Suprapubic skin (tissue), 4 donors: Measurements from ENCODE around the gene PLCG2. TPM values are rescaled to one million over a fixed set of nuclear protein-coding genes. Genes with fewer than 3 reads are reported as not detected.

ENCODE experiments used
- DNase-seq, 2 donors: peaks; one replicate each; pipeline ENCODE4 v3.0.0-alpha.2; 2019; ENCODE audit warnings: low spot score in 2 of 2
- H3K27ac ChIP-seq: fragments of 200-600 bp; sonication (generic); one replicate; pipeline ENCODE4 v1.5.1; 2019
- H3K27me3 ChIP-seq: fragments of 200-600 bp; sonication (generic); one replicate; pipeline ENCODE4 v1.5.1; 2019
- H3K36me3 ChIP-seq: fragments of 200-600 bp; sonication (generic); one replicate; pipeline ENCODE4 v1.5.1; 2019
- H3K4me1 ChIP-seq: fragments of 200-600 bp; sonication (generic); one replicate; pipeline ENCODE4 v1.5.1; 2019
- H3K4me3 ChIP-seq: fragments of 200-600 bp; sonication (generic); one replicate; pipeline ENCODE4 v1.5.1; 2019; ENCODE audit warnings: mild to moderate bottlenecking
- H3K9me3 ChIP-seq: fragments of 200-600 bp; sonication (generic); one replicate; pipeline ENCODE4 v1.5.1; 2019
- EP300 ChIP-seq: sonication (generic); formaldehyde crosslinking; IDR thresholded peaks from one replicate; pipeline ENCODE4 v1.6.1; 2017; ENCODE audit warnings: antibody characterized with exemption
- POLR2A ChIP-seq, 2 donors: fragments of 450-650 bp; IDR thresholded peaks; one replicate each; pipeline ENCODE4 v1.6.1; 2017; ENCODE audit warnings: antibody characterized with exemption in 2 of 2, mild to moderate bottlenecking in 2 of 2, moderate library complexity in 2 of 2
- POLR2AphosphoS5 ChIP-seq, 3 donors: sonication (generic); formaldehyde crosslinking; IDR thresholded peaks; one replicate each; pipeline ENCODE4 v1.6.1; 2017; ENCODE audit warnings: antibody characterized with exemption in 3 of 3
- WGBS: methylation state at CpG from one replicate; pipeline ENCODE4 v1.1.5; 2018; 5-methylcytosine and 5-hydroxymethylcytosine counted together
- total RNA-seq, 4 donors: library from RNA; depleted of rRNA; stranded (reverse); fragments of >200 nt; gene quantifications; one replicate each; pipeline ENCODE4 v1.1.0, GENCODE V29; 2016
- TF ChIP-seq, protein P1 (sequence below), 2 donors: fragments of 200-600 bp in 1 of 2; fragments of 450-650 bp in 1 of 2; sonication (generic) in 1 of 2; IDR thresholded peaks; one replicate each; pipeline ENCODE4 v1.5.1; 2016 to 2019; ENCODE audit warnings: antibody characterized with exemption in 2 of 2, mild to moderate bottlenecking in 1 of 2, moderate library complexity in 1 of 2

The PLCG2 gene
- total RNA-seq, 4 donors from 2014 or later: 6.5 to 24.1 (median 10.5) TPM

DNA sequence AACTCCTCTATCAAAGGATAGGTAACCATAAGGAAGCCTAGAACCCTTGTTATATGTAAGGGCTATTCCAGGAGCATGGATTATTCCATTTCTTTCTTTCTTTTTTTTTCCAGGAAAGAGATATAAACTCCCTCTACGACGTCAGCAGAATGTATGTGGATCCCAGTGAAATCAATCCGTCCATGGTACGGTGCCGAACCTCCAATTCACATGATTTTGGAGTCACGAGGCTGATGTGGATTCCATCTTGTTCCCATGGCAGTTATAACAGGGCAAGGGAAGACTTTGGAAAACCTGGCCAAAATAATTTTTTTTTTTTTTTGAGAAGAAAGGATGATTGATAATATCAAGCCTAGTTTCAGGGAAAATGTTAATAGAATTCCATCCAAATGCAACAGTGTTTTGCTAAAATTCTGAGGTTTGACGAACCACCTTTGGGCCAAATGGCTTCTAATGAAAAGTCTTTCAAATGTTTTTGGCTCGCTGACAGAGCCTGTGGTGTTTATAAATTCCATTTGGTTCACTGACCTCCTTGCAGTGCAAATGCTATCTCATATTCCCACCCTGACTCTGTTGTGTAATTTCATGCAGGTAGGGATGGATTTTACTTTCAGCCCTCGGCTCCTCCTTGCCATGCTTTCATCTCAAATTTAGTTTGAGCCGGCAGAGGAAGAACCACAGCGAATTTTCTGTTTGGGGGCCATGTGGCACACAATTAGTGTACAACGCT, 142.2 kb downstream of the PLCG2 start:
- Histone ChIP-seq H3K4me1 (no peaks in the 10 kb centered on the region), H3K27ac (no peak overlapping the region), H3K9me3 (no peaks in the 10 kb centered on the region), H3K4me3 (no peak overlapping the region), H3K36me3 (peaks cover 6% of the 10 kb centered on the region), H3K27me3 (no peaks in the 10 kb centered on the region)
- 76% methylated on average over 12 of the region's 12 CpGs for WGBS
- TF ChIP-seq POLR2A (IDR thresholded peaks at IDR 0.05): no peak
- TF ChIP-seq, protein P1, sequence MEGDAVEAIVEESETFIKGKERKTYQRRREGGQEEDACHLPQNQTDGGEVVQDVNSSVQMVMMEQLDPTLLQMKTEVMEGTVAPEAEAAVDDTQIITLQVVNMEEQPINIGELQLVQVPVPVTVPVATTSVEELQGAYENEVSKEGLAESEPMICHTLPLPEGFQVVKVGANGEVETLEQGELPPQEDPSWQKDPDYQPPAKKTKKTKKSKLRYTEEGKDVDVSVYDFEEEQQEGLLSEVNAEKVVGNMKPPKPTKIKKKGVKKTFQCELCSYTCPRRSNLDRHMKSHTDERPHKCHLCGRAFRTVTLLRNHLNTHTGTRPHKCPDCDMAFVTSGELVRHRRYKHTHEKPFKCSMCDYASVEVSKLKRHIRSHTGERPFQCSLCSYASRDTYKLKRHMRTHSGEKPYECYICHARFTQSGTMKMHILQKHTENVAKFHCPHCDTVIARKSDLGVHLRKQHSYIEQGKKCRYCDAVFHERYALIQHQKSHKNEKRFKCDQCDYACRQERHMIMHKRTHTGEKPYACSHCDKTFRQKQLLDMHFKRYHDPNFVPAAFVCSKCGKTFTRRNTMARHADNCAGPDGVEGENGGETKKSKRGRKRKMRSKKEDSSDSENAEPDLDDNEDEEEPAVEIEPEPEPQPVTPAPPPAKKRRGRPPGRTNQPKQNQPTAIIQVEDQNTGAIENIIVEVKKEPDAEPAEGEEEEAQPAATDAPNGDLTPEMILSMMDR (IDR thresholded peaks at IDR 0.05): no peak
- DNase-seq: no peak

DNA sequence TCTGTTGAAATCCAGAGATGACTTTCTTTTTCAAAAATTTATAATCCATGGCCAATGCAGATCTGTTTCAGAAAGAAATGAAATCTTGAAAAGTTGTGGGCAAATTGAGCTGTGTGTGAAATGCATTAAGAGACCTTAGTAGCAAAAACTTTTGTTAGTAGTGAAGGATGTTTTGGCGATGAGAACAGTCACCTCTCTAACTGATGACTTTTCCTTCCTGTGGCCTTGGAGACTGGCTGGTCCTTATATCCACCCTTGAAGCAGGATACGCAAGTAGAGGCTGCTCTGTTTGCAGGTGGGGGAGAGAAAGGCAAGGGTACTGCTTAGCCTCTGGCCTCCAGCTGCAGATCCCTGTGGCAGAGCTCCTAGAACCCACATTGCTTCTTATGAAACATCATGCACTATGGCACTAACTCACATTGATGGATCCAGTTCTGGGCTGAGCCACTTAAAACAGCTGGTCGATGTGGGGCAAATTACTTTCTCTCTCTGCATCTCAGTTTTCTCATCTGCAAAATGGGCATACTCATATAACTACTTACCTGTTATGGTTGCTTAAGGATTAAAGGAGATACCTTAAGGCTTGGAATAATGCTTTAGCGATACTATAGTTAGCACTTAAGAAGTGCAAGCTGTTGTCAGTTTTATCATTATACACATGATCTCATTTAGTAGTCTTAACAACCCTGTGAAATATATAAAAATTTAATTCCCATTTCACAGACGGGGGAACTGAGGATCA, 142.9 kb downstream of the PLCG2 start:
- WGBS: 86% methylated on average over 5 of the region's 5 CpGs
- H3K4me3 ChIP-seq: no peak overlapping the region
- peaks cover 6% of the 10 kb centered on the region for H3K36me3 ChIP-seq
- no peaks in the 10 kb centered on the region for H3K9me3 ChIP-seq
- no peak for TF ChIP-seq POLR2AphosphoS5 (IDR thresholded peaks at IDR 0.05)
- TF ChIP-seq EP300: no peak
- TF ChIP-seq POLR2A (IDR thresholded peaks at IDR 0.05): no peak
- TF ChIP-seq, protein P1 (IDR thresholded peaks at IDR 0.05): no peak
- H3K27me3 ChIP-seq: no peaks in the 10 kb centered on the region
- DNase-seq: no peak
- H3K4me1 ChIP-seq: no peaks in the 10 kb centered on the region
- H3K27ac ChIP-seq: no peak overlapping the region

DNA sequence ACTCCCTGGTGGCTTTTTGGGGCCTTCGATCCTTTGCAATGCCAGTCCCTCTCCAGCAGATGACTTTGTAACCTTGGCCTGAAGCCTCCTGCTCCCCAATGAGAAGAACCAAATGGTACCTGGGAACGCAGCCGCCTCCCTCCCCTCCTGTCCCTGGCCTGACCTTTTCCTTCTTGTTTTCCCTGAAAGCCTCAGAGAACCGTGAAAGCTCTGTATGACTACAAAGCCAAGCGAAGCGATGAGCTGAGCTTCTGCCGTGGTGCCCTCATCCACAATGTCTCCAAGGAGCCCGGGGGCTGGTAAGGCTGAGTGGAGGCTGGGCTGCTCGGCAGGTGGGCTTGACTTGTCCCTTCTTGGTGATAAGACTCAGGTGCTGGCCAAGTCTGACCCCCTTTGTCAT, 144.2 kb downstream of the PLCG2 start:
- peak in 1 of 2 donors; percentile 62 for DNase-seq
- H3K4me3 ChIP-seq: no peak overlapping the region
- 85% methylated on average over 9 of the region's 9 CpGs for WGBS
- H3K27me3 ChIP-seq: no peaks in the 10 kb centered on the region
- H3K27ac ChIP-seq: no peak overlapping the region
- TF ChIP-seq POLR2AphosphoS5 (IDR thresholded peaks at IDR 0.05) (no peak), EP300 (no peak), POLR2A (IDR thresholded peaks at IDR 0.05) (no peak)
- TF ChIP-seq, protein P1 (IDR thresholded peaks at IDR 0.05): no peak
- H3K9me3 ChIP-seq: no peaks in the 10 kb centered on the region
- H3K36me3 ChIP-seq: peaks cover 6% of the 10 kb centered on the region
- H3K4me1 ChIP-seq: no peaks in the 10 kb centered on the region

DNA sequence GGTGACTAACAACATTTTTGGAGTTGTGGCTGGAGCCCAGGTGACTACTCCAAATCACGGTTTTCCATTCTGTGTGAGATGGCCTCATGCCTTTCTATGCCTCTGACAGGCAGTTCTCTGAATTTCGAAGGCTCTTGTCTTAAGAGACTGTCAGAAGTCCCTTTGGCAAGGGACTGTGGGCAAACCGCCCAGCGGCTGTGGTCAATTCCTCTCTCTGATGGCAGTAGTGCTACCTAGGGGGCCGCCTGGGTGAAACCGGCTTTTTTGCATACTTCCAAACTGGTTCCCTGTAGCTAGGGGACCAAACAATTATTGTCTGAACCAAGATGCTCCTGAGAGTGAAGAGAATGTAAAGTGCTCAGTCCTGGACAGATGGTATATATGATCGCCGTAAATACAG, 145.9 kb downstream of the PLCG2 start:
- peak in 1 of 2 donors; percentile 45 for DNase-seq
- TF ChIP-seq POLR2A (IDR thresholded peaks at IDR 0.05): no peak
- no peak for TF ChIP-seq POLR2AphosphoS5 (IDR thresholded peaks at IDR 0.05)
- no peak for TF ChIP-seq EP300
- TF ChIP-seq, protein P1 (IDR thresholded peaks at IDR 0.05): no peak
- H3K27me3 ChIP-seq: no peaks in the 10 kb centered on the region
- H3K4me1 ChIP-seq: no peaks in the 10 kb centered on the region
- no peaks in the 10 kb centered on the region for H3K9me3 ChIP-seq
- peaks cover 3% of the 10 kb centered on the region for H3K36me3 ChIP-seq
- H3K27ac ChIP-seq: no peak overlapping the region
- WGBS: 81% methylated on average over 8 of the region's 8 CpGs
- H3K4me3 ChIP-seq: no peak overlapping the region

DNA sequence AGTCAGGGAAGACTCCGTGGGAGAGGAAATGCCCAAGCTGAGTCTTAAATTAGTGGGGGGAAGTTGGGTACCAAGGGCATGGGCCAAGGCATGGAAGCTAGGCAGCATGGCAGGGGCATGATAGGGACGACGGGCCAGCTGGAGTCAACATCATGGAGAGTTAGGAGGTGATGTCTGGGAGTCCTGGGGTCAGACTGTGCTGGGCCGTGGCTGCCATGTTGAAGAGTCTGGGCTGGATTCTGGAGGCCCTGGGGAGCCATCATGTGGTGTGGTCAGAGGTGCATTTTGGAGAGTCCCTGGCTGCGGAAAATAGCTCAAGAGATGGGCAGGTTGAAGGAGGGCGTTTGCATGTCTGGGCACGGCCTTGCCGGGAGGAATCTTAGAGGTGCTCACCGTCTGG, 146.9 kb downstream of the PLCG2 start:
- Histone ChIP-seq H3K27ac (no peak overlapping the region), H3K27me3 (no peaks in the 10 kb centered on the region), H3K9me3 (no peaks in the 10 kb centered on the region), H3K36me3 (peaks cover 4% of the 10 kb centered on the region), H3K4me1 (no peaks in the 10 kb centered on the region), H3K4me3 (no peak overlapping the region)
- TF ChIP-seq EP300 (no peak), POLR2A (IDR thresholded peaks at IDR 0.05) (no peak), POLR2AphosphoS5 (IDR thresholded peaks at IDR 0.05) (no peak)
- TF ChIP-seq, protein P1 (IDR thresholded peaks at IDR 0.05): no peak
- WGBS: 88% methylated on average over 9 of the region's 9 CpGs
- DNase-seq: peak in 1 of 2 donors; percentile 57
